Hematopoietic multipotent progenitor cell treated with erythropoietin and hydrocortisone succinate and interleukin-3 and kit ligand, for 6 days (in vitro differentiated cells): ENCODE measurements around the gene BIRC2.
"Not testable (repeated sequence)": the region's sequence is repeated elsewhere in the genome, so short reads cannot be mapped to it uniquely, and the experiment has no call there.

Experiments
- DNase-seq: peaks from one replicate; pipeline ENCODE4 v3.0.0-alpha.2; 2015

BIRC2 gene

DNA sequence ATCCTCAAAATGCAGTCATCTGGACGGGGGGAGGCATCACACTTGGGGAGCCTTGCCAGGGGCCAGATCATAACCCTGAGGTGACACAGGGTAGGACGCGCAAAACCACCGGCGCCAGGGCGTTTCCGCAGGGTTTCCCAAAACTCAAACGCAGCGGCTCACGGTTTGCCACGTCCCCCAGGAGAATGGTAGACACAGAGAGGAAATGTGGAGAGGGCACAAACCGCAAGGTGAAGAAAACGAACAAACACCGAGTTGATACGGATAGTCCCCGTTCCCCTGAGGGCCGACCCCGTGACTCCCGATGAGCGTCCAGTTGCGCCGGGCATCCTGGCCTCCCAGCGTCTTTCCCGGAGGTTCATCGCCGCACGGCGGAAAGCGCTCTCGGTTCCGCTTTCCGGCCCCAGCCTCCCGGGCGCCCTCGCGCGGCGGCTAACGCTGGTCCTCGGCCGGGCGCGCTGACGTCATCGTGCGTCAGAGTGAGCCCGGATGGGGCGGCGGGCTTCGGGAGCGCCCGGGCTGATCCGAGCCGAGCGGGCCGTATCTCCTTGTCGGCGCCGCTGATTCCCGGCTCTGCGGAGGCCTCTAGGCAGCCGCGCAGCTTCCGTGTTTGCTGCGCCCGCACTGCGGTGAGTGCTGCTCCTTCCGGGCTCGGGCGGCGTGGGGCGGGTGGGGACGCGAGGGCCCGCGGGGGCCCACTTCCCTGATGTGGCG, at the start of gene BIRC2:
TSS of gene BIRC2 (plus strand) at position 467 of the 714 bp plus-strand sequence. CDS start 2,641 bp downstream, outside the sequence.
- peak; percentile 95 for DNase-seq

DNA sequence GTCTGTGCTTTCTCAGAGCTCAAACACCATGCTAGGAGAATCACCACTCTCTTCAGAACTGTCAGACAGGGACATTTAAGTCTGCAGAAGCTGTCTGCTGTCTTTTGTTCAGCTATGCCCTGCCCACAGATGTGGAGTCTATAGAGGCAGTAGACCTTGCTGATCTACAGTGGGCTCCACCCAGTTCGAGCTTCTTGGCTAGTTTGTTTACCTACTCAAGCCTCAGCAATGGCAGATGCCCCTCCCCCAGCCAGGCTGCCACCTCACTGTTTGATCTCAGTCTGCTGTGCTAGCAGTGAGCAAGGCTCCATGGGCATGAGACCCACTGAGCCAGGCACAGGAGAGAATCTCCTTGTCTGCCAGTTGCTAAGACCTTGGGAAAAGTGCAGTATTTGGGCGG, 46.2 kb upstream of the BIRC2 start:
- not testable (repeated sequence) for DNase-seq

DNA sequence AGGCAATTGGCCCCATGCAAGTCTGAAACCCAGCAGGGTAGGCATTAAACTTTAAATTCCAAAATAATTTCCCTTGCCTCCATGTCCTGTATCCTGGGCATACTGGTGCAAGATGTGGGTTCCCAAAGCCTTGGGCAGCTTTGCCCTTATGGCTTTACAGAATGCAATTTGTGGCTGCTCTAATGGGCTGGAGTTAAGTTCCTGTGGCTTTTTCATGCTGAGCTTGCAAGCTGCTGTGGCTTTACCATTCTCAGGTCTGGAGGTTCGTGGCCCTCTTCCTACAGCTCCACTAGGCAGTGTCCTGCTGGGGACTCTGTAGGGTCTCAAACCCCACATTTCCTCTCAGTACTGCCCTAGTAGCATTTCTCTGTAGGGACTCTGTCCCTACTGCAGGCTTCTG, 44.8 kb upstream of the BIRC2 start:
- no peak for DNase-seq

DNA sequence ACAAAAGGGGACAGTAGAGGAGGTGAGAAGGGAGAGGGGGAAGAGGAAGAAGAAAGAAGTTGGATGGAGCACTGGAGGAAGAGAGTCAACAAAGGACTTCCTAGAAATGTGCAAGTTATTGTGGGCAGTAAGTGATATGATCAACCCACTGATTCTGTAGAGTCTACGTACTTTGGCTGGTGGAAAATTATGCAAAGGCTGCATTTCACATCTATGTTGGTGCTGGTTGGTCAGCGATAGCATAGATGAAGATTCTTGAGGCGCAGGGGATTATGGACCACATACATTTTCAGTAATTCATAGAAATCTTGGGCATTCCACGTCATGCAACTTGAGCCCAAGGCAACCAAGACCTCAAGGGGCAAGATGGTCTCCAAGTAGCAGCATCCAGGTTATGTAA, 42.3 kb upstream of the BIRC2 start:
- DNase-seq = peak; percentile 62

DNA sequence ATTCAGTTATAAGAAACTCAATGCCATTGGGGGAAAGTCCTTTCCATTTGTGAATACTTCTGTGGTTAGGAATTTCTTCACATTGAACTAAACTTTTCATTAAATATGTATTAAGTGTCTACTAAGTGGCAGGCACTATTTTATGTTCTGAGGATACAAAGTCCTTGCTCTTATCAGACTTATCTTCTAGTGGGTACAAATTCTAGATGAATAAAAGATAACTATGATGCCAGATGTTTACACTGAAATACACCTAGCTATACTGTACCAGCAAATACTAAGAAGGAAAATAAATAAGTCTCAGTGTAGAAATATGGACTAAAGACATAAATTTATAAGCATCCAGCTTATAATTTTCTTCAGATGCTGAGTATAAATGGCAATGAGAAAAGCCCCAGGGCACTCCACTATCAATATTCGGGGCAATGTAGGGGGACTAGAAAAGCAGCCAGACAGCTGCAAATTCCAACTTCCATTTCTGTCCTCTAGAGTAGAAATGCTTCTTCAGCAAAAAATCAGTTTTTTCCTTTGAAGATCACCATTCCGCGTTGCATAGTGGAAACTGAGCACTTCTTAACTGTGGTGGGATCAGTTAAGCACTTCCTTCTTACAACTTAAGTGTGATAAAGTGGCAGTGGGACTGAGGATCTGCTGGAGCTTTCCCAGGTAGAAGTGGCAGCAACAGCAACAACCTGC, 41.5 kb upstream of the BIRC2 start:
- no peak for DNase-seq

DNA sequence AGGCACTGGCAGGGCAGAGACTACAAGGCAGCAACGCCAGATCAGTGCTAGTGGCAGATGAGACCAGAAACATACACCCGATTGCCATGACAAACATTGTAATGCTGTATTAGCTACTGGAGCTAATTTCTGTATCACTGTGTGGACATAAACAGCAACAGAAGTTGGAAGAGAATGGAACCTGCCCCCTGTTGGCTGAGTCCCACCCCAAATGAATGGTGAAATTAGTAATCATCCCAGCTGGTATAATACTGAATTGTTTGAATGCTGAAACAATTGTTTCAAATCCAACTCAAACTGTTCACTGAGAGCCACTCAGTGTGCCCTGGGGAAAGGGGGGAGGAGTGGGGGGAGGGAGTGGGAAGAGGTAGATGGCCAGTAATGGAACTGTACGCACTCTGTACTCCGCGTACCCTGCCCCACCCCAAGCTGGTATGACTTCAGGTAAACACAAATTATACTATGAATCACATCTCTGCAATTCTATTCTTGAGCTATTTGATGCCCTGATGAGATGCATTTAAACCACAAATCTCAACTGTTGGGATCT, 40.9 kb upstream of the BIRC2 start:
- DNase-seq = no peak

DNA sequence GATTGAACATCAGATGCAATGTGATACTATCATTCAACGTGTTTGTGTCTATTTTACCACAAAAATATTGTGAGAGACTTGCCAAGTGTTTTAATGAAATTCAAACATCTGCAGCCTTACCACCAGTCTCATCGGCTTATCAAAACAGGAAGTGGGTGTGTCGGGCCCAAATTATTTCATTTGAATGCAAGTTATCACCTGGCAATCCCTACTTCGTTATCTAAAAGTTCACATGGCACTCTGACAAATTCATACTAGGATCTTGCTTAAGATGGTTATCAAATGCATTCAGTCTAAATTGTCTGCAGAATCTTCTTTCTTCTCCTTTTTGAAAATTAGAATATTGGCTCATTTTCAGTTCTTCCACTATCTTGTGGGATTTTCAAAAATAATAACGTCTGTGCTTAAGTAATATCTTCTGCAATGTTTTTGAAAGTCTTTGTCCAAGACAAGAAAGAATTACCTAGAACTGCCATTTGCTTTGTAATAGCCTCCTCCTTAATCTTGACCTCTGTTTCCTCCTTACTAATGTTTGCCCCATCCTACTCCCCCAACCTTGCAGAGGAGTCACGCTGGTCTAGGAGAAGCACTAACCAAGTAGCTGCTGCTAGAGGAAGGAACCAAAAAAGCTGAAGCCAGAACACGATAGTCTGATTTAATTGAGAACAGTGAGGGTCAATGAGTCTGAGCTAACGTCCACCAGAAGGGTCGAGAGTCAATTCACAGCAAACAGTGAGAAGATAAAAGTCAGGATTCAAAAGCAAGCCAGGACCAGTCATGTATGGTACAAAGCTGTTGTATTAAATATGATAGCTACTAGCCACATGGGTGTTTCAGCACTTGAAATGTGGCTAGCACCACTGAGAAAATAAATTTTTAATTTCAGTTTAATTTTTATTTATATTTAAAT, 39.9 kb upstream of the BIRC2 start:
- peak; percentile 74 for DNase-seq

DNA sequence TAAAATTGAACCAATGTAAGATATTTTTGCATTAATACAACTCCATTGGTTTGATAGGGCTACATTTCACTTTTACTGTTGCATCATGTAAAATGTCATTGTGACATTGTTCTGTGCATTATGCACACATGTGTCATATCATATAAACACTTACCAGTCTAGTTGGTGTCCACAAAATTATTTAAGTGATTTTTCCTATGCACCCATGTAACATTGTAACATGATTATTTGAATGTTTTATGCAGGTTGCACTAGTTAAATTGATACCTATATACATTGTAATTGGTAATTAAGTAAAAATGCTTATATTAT, 39.3 kb upstream of the BIRC2 start:
- DNase-seq = no peak

DNA sequence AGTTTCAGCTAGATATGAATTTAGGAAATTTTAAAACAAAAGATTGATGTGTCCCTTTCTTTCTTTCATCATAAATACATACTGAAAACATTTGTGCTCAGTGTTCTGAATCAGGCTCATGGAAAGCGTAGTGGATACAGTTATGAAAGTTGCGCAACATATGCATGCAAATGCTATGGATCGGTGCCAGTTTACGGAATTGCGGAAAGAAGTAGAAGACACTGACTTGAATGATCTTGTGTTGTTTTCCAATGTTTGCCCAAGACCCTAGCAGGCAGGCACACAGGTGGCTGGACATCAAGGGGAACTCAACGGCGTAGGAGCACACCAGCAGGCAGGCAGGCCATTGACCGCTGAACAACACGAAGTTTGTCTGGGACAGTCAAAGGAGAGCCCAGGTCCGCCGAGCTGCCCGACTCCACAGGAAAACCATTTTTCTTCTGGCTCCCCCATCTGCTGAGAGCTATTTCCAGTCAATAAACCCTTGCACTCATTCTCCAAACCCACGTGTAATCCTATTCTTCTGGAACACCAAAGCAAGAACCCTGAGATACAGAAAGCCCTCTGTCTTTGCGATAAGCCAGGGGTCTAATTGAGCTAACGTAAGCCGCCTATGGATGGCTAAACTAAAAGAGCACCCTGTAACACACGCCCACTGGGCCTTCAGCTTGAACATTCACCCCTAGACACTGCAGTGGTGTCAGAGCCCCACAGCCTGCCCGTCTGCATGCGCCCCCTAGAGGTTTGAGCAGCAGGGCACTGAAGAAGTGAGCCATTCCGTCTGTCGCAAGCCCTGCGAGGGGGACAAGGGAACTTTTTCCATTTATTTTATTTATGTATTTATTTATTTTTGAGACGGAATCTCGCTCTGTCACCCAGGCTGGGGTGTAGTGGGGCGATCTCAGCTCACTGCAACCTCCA, 37.1 kb upstream of the BIRC2 start:
- no peak for DNase-seq

DNA sequence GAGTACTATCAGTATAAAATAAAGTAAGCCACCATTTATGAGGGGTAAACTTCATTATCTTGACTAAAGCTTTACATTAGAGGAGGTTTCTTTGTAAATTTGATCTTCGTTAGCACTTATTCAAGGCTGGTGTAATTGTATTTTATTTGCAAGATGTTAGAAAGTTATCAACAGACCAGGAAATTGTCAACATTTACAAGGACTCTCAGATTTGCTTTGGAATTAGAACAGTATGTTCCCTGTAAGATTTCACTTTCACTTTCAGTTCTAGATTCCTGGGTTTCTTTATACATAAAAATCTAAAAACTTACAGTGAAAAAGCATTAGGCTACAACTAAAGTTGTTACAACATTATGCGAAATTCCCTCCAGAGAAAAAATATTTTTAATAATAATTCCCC, 34.3 kb upstream of the BIRC2 start:
- peak; percentile 25 for DNase-seq

DNA sequence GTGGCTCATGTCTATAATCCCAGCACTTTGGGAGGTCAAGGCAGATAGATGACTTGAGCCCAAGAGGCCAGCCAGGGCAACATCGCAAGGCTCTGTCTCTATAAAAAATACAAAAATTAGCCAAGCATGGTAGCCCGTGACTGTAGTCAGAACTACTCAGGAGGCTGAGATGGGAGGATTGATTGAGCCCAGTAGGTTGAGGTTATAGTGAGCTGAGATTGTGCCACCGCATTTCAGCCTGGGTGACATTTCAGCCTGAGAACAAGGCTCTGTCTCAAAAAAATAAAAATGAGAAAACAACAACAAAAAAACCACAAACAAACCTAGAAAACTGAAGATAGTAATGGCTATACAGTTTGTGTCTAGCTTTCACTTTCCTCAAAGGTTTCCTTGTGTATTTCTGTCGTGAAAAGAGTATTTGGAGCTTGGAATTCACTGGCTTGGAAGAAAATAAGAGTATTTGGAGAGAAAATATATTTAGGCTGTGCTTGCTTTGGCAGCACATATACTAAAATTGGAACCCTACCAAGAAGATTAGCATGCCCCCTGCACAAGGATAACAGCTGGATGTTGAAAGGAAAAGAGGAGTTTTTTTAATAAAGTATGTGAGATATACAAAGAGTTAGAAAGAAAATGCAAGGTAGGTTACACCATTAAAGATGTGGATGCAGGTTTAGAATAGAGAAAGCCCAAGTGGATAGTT, 33.6 kb upstream of the BIRC2 start:
- no peak for DNase-seq

DNA sequence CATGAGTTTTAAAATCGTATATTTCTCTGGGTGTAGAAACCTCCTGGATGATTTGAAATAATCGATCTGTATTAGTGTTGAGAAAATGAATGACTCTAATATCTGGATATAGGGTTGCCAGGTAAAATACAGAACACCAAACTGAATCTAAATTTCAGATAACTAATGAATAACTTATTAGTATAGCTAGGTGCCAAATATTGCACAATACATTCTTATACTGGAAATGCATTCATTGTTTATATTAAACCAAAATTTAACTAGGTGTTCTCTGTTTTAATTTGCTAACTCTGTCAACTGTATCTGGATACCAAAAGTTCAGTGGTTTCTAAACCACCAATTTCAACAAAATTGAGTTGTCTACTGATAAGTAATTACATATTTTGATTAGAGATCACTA, 32.2 kb upstream of the BIRC2 start:
- no peak for DNase-seq

DNA sequence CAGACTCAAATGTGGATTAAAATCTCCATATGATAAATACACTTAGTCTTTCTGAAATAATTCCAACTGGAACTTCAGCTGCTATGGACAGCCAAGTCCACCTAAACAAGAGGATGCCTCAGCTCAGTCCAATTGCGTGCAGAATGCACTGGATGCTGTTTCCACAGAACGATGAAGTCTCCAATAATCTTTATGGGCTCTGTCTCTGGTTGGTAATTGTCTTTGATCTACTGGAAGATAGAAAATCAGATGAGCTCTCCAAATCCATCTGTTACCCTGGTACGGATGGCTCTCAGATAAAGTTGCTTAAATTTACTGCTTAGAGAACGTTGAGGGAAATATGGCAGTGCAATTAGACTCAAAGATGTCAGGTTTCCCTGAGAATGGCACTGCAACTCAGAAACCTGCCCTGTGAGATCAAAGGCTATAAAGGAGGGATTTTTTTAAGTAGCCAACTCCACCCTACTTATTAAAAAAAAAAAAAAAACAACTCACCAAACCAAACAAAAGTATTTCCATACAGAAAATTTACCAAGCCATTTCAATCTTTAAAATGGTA, 30.6 kb upstream of the BIRC2 start:
- DNase-seq = no peak

DNA sequence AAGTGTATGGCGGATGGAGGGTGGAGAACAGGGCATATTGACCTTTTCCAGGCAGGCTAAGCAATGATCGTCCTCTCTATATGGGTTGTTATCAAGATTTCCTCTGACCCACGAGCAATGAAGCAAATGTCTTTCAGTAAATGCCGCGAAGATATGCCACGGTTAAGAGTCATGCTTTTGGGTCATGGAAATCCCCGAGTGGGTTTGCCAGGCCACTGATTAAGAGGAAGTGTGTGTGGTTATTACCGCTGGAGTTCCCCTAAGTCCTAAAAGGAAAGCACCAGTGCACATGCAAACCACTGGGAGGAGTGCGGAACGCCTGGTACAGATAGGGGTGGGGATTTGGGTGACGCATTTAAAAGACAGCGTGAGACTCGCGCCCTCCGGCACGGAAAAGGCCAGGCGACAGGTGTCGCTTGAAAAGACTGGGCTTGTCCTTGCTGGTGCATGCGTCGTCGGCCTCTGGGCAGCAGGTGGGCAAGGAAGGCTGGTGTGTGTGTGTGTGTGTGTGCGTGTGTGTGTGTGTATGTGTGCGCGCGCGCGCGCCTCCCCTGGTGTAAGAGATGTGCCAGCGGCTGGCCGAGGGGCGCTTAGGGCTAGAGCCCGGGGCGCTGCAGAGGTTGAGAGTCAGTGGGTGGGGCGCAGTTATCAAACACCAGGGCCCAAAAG, 29.8 kb upstream of the BIRC2 start, which contains the start of gene BIRC3:
TSS of gene BIRC3 (plus strand) at position 386 of the 669 bp plus-strand sequence. CDS start 7,026 bp downstream, outside the sequence.
- peak; percentile 93 for DNase-seq

DNA sequence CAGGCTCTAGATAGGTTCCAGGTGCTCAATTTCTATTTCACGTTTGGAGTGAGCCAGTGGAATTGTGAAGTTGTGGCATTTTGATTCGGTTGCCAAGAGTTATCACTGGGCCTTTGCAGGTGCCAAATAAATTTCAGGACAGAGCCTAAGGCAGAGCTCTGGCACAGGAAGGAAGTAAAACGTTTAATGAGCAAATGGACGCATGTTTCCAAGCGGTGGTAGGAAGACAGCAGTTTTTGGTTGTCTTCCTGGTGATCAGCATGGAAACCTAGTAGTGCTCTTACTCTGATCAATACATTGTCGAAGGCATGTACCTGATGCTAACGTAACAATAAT, 29.3 kb upstream of the BIRC2 start:
- no peak for DNase-seq

DNA sequence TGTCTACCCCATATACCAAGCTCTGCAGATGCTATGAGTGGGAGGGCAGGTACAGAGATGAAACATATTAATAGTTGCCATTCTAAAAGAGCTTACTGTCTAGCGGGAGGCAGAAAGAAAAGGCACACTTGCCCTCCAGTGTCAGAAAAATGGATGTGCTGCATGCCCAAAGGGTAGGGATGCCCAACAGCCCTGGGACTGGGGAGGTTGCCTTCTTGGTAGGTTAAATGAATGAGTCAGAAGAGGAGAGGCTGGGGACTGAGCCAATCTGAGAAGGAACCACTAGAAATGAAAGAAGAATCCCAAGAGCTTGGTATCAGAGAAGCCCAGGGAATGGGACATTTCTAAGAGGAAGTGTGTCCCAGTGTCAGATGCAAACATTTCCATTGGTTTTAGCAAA, 28.5 kb upstream of the BIRC2 start:
- DNase-seq = no peak

DNA sequence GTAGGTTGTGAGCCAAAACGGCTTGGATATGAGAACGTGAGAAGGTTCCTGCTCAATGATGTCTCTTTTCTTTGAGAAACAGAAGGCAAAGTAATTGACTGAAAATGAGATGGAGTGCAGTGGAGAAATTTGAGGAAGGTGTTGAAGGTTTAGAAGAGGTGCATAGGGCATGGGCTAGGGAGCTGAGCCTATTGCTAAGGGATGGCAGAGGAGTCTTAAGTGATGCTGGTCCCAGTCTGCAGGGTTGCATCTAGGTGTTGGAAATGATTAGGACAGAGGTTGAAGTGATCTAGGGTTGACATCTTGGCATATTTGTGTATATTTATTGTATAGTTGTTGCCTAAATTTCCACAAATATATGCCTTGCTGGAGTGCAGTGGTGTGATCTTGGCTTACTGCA, 27.5 kb upstream of the BIRC2 start:
- DNase-seq = no peak

DNA sequence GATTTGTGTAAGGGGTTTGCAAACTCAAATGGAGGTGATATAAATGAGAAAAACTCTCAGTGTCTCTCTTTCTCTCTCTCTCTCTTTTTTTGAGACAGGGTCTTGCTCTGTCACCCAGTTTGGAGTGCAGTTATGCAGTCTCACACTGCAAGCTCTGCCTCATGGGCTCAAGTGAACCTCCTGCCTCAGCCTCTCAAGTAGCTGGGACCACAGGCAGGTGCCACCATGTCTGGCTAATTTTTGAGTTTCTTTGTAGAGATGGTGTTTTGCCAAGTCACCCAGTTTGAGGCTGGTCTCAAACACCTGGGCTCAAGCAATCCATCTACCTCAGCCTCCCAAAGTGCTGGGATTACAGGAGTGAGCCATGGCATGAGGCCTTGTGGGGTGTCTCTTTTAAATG, 26.8 kb upstream of the BIRC2 start:
- no peak for DNase-seq

DNA sequence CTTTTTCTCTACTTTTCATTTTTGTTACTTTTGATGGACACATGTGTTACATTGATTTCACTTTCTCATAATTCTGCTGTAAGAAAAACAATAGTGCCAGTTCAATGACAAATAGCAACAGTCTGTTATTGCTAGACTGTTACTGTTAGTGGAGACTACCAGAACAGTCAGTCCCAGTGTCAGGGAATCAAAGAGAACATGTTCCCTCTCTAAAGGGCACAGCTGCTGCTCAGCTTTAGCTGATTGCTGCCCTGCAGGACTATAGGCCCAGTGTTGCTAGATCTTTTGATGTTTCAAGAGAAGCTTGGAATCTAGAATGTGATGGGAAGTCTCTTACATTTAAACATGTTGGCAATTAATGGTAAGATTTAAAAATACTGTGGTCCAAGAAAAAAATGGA, 26.3 kb upstream of the BIRC2 start:
- DNase-seq = no peak

DNA sequence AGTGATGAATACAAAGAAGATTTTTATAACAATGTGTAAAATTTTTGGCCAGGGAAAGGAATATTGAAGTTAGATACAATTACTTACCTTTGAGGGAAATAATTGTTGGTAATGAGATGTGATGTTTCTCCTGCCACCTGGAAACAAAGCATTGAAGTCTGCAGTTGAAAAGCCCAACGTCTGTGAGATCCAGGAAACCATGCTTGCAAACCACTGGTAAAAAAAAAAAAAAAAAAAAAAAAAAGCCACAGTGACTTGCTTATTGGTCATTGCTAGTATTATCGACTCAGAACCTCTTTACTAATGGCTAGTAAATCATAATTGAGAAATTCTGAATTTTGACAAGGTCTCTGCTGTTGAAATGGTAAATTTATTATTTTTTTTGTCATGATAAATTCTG, 24.5 kb upstream of the BIRC2 start:
- DNase-seq = peak; percentile 39
